CD8-positive, alpha-beta memory T cell (primary cell): ENCODE measurements around the gene CD69. TPM values are rescaled to one million over a fixed set of nuclear protein-coding genes. Genes with fewer than 3 reads are reported as not detected.
"Not testable (repeated sequence)": the region's sequence is repeated elsewhere in the genome, so short reads cannot be mapped to it uniquely, and the experiment has no call there.

ENCODE experiments used
- CTCF ChIA-PET: fragments of 350-600 bp; sonication (Branson Sonifier 250); formaldehyde crosslinking; loops from one replicate; lab custom pipeline; 2021; ENCODE audit warnings: antibody characterized with exemption; lab: Charles Lee
- POLR2A ChIA-PET: fragments of 350-600 bp; sonication (Branson Sonifier 250); formaldehyde crosslinking; loops from one replicate; lab custom pipeline; 2021; ENCODE audit warnings: antibody characterized with exemption; lab: Charles Lee
- DNase-seq, 5 donors: peaks; one replicate each; pipeline versions ENCODE4 v3.0.0 to v3.0.0-alpha.2; 2020 to 2022; ENCODE audit warnings: mixed read lengths in 1 of 5
- H3K27ac ChIP-seq: one replicate; pipeline ENCODE4 v1.7.0; 2013; ENCODE audit warnings: low read depth, mild to moderate bottlenecking, low read length, moderate library complexity
- H3K27me3 ChIP-seq: 2 replicates; pipeline ENCODE4 v1.7.0; 2013; ENCODE audit warnings: low read length, mild to moderate bottlenecking; ENCODE audit not compliant: insufficient read depth, poor library complexity, severe bottlenecking
- H3K36me3 ChIP-seq: 2 replicates; pipeline ENCODE4 v1.7.0; 2013; ENCODE audit warnings: mild to moderate bottlenecking, low read length, moderate library complexity; ENCODE audit not compliant: insufficient read depth
- H3K4me1 ChIP-seq: 2 replicates; pipeline ENCODE4 v1.7.0; 2013; ENCODE audit warnings: mild to moderate bottlenecking, low read length, moderate library complexity; ENCODE audit not compliant: insufficient read depth
- H3K4me3 ChIP-seq: 2 replicates; pipeline ENCODE4 v1.7.0; 2013; ENCODE audit warnings: mild to moderate bottlenecking, low read length
- H3K9me3 ChIP-seq: 2 replicates; pipeline ENCODE4 v1.7.0; 2013; ENCODE audit warnings: mild to moderate bottlenecking, low read length
- H3K27ac Mint-ChIP-seq, 8 donors: one replicate each; pipeline ENCODE4 v1.8.0; 2020 to 2021; ENCODE audit warnings: mixed read lengths in 8 of 8, mild to moderate bottlenecking in 6 of 8, inconsistent platforms in 3 of 8, moderate library complexity in 3 of 8
- H3K27me3 Mint-ChIP-seq, 2 donors: one replicate each; pipeline ENCODE4 v1.8.0; 2020 to 2021; ENCODE audit warnings: mixed read lengths in 2 of 2, mild to moderate bottlenecking in 1 of 2, moderate library complexity in 1 of 2
- H3K36me3 Mint-ChIP-seq, 3 donors: one replicate each; pipeline ENCODE4 v1.8.0; 2020 to 2021; ENCODE audit warnings: mixed read lengths in 3 of 3, inconsistent platforms in 1 of 3, mild to moderate bottlenecking in 1 of 3
- H3K4me1 Mint-ChIP-seq, 3 donors: one replicate each; pipeline ENCODE4 v1.8.0; 2020 to 2021; ENCODE audit warnings: mixed read lengths in 3 of 3, inconsistent platforms in 1 of 3, mild to moderate bottlenecking in 1 of 3
- H3K4me3 Mint-ChIP-seq, 7 donors: one replicate each; pipeline ENCODE4 v1.8.0; 2020 to 2021; ENCODE audit warnings: mixed read lengths in 7 of 7, mild to moderate bottlenecking in 6 of 7, moderate library complexity in 4 of 7, inconsistent platforms in 2 of 7
- H3K9me3 Mint-ChIP-seq, 5 donors: one replicate each; pipeline ENCODE4 v1.8.0; 2020 to 2022; ENCODE audit warnings: mixed read lengths in 5 of 5, mild to moderate bottlenecking in 3 of 5, moderate library complexity in 2 of 5, inconsistent platforms in 1 of 5
- polyA plus RNA-seq: library from polyadenylated mRNA; unstranded; fragments of 300-500 nt; fragmentation: Illumina TruSeq; gene quantifications from one replicate; pipeline ENCODE4 v1.2.3, GENCODE V29; 2021
- total RNA-seq, 2 experiments: library from RNA; stranded (reverse); gene quantifications; one replicate each; pipeline ENCODE4 v1.2.3, GENCODE V29; 2021

CD69 gene
- total and polyA plus RNA-seq, 3 experiments from 2014 or later = 66.8 to 253 (median 67.1) TPM

DNA sequence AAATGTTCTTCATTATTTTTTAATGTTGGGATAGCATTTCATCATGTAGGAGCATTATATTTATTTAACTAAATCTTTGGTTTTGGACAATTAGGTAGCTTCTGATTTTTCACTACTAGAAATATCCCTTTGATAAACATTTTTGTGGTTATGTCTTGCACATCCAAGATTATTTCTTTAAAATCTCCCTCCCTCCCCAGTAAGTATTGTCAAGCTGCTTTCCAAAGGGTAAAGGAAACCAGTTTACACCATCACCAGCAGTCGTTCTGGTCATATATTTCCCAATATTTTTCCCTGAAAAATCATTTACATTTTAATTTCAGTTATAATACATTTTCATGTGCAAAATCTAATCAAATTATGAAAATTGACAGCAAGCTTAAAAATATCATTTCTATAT, 11.1 kb downstream of the CD69 start:
- Mint-ChIP-seq H3K9me3 (no peaks in the 10 kb centered on the region), H3K36me3 (peaks cover 20 to 28% (median 22%) of the 10 kb centered on the region in 3 donors), H3K27ac (no peak overlapping the region), H3K4me1 (peaks cover 43 to 52% (median 51%) of the 10 kb centered on the region in 3 donors), H3K27me3 (peaks cover 0 to 2% of the 10 kb centered on the region in 2 donors), H3K4me3 (no peak overlapping the region)
- H3K9me3 ChIP-seq = no peaks in the 10 kb centered on the region
- no peak overlapping the region for H3K4me3 ChIP-seq
- DNase-seq = no peak
- no peaks in the 10 kb centered on the region for H3K27me3 ChIP-seq
- H3K4me1 ChIP-seq = peaks cover 41% of the 10 kb centered on the region
- POLR2A ChIA-PET = interaction anchor here (1.0 to 2.5 kb wide), 3 partner anchors 9 to 64 kb away, joined by 5 to 15 read pairs (median 10); partner anchors contain the start of gene CD69
- CTCF ChIA-PET = interaction anchor here (0.8 to 19.4 kb wide), 18 partner anchors 10 to 486 kb away, joined by 3 to 359 read pairs (median 5); partner anchors contain the start of gene CD69
- H3K27ac ChIP-seq = no peak overlapping the region
- H3K36me3 ChIP-seq = peaks cover 24% of the 10 kb centered on the region

DNA sequence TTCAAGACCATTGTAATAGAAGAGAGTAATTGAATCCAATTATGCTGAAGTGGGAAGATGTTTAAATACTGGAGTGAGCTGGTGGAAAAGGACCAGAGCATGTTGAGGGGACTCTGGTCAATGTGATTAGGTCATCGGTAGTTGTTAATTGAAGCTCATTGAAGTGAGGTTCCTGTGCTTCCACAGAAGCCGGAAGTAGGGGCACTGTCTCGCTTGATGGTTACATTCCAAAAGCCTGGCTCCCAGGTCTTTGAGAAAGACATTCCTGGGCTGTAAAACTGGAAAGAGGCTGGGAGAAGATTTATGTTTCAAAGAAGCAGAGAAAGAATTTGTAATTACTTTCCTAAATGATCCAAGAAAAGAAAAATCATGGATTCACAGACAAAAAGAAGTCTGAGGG, 15.5 kb downstream of the CD69 start:
- Mint-ChIP-seq H3K36me3 (no peaks in the 10 kb centered on the region), H3K27ac (peak overlapping the region in 5 of 8 donors; percentile 27 to 86 (median 50)), H3K4me1 (peaks cover 39 to 56% (median 53%) of the 10 kb centered on the region in 3 donors), H3K4me3 (no peak overlapping the region), H3K27me3 (no peaks in the 10 kb centered on the region), H3K9me3 (no peaks in the 10 kb centered on the region)
- no peak overlapping the region for H3K27ac ChIP-seq
- ChIA-PET CTCF (interaction anchor here (1.2 to 19.4 kb wide), 3 partner anchors 16 to 71 kb away, joined by 3 to 359 read pairs (median 104); partner anchors contain the start of gene CD69), POLR2A (no interaction called here)
- no peaks in the 10 kb centered on the region for H3K9me3 ChIP-seq
- no peaks in the 10 kb centered on the region for H3K36me3 ChIP-seq
- H3K4me3 ChIP-seq = no peak overlapping the region
- no peak for DNase-seq
- H3K4me1 ChIP-seq = peaks cover 39% of the 10 kb centered on the region
- H3K27me3 ChIP-seq = no peaks in the 10 kb centered on the region

- Histone ChIP-seq H3K4me1 (peaks cover 53% of the 10 kb centered on the region), H3K36me3 (no peaks in the 10 kb centered on the region), H3K27ac (peak overlapping the region; percentile 60), H3K27me3 (no peaks in the 10 kb centered on the region), H3K9me3 (no peaks in the 10 kb centered on the region), H3K4me3 (peak overlapping the region; percentile 32)
- peak overlapping the region; percentile 74 to 99 (median 97) for H3K27ac Mint-ChIP-seq
- H3K27me3 Mint-ChIP-seq = no peaks in the 10 kb centered on the region
- peak in 3 of 5 donors; percentile 54 to 68 (median 66) for DNase-seq
- no peaks in the 10 kb centered on the region for H3K9me3 Mint-ChIP-seq
- H3K4me1 Mint-ChIP-seq = peaks cover 45 to 71% (median 66%) of the 10 kb centered on the region in 3 donors
- H3K4me3 Mint-ChIP-seq = peak overlapping the region; percentile 71 to 88 (median 82)
- ChIA-PET CTCF (interaction anchor here (0.6 to 3.8 kb wide), 36 partner anchors 9 to 411 kb away, joined by 3 to 31 read pairs (median 4); partner anchors contain the start of genes CD69 and CLEC2D), POLR2A (interaction anchor here (0.5 to 1.8 kb wide), 12 partner anchors 16 to 127 kb away, joined by 3 to 8 read pairs (median 4); partner anchors contain the start of genes CD69 and CLEC2D)
- H3K36me3 Mint-ChIP-seq = no peaks in the 10 kb centered on the region
Observed at GRCh38 chr12:9742661-9743060, 18.0 kb downstream of the CD69 start.

DNA sequence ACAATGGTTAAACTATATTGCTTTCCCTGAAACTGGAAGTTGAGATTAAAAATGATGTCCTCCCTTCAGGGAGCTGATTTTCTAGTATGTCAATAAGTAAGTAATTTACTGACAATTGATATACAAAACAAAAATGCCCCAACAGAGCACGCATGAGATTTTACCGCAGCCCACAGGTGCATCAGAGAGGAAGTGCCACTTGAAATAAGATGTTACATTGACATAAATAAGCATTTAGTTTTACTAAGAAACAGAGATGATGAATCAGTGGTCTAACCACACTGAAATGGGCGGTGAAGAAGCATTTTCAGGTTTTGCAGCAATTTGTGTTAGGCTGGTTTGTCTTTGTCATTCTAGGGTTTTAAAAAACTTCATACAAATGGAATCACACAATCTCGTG, 19.0 kb downstream of the CD69 start:
- peak; percentile 50 to 90 (median 89) for DNase-seq
- no peaks in the 10 kb centered on the region for H3K27me3 ChIP-seq
- no peaks in the 10 kb centered on the region for H3K27me3 Mint-ChIP-seq
- H3K4me3 Mint-ChIP-seq = peak overlapping the region; percentile 33 to 88 (median 82)
- ChIA-PET POLR2A (interaction anchor here (0.6 to 1.8 kb wide), 3 partner anchors 17 to 93 kb away, joined by 3 to 8 read pairs (median 8); partner anchors contain the start of gene CD69), CTCF (interaction anchor here (0.6 to 3.8 kb wide), 12 partner anchors 10 to 184 kb away, joined by 3 to 31 read pairs (median 10); partner anchors contain the start of gene CD69)
- H3K4me1 Mint-ChIP-seq = peaks cover 53 to 80% (median 75%) of the 10 kb centered on the region in 3 donors
- H3K4me1 ChIP-seq = peaks cover 62% of the 10 kb centered on the region
- no peaks in the 10 kb centered on the region for H3K36me3 Mint-ChIP-seq
- peak overlapping the region; percentile 33 for H3K4me3 ChIP-seq
- peak overlapping the region; percentile 60 for H3K27ac ChIP-seq
- no peaks in the 10 kb centered on the region for H3K9me3 Mint-ChIP-seq
- H3K36me3 ChIP-seq = no peaks in the 10 kb centered on the region
- peak overlapping the region; percentile 19 to 99 (median 97) for H3K27ac Mint-ChIP-seq
- no peaks in the 10 kb centered on the region for H3K9me3 ChIP-seq

GRCh38 chr12:9740106-9740750, 20.5 kb downstream of the CD69 start:
- H3K4me1 ChIP-seq = peaks cover 65% of the 10 kb centered on the region
- peak overlapping the region; percentile 28 for H3K27ac ChIP-seq
- peak overlapping the region; percentile 25 for H3K4me3 ChIP-seq
- ChIA-PET CTCF (interaction anchor here (3.8 kb wide), 1 partner anchor 33 kb away, joined by 31 read pairs; no protein-coding TSS in a partner anchor), POLR2A (no interaction called here)
- Mint-ChIP-seq H3K4me1 (peaks cover 61 to 86% (median 79%) of the 10 kb centered on the region in 3 donors), H3K27me3 (no peaks in the 10 kb centered on the region), H3K27ac (peak overlapping the region; percentile 47 to 95 (median 88)), H3K4me3 (peak overlapping the region; percentile 15 to 84 (median 62)), H3K9me3 (no peaks in the 10 kb centered on the region), H3K36me3 (no peaks in the 10 kb centered on the region)
- no peaks in the 10 kb centered on the region for H3K9me3 ChIP-seq
- peak in 2 of 5 donors; percentile 42 to 65 for DNase-seq
- H3K27me3 ChIP-seq = no peaks in the 10 kb centered on the region
- H3K36me3 ChIP-seq = no peaks in the 10 kb centered on the region

DNA sequence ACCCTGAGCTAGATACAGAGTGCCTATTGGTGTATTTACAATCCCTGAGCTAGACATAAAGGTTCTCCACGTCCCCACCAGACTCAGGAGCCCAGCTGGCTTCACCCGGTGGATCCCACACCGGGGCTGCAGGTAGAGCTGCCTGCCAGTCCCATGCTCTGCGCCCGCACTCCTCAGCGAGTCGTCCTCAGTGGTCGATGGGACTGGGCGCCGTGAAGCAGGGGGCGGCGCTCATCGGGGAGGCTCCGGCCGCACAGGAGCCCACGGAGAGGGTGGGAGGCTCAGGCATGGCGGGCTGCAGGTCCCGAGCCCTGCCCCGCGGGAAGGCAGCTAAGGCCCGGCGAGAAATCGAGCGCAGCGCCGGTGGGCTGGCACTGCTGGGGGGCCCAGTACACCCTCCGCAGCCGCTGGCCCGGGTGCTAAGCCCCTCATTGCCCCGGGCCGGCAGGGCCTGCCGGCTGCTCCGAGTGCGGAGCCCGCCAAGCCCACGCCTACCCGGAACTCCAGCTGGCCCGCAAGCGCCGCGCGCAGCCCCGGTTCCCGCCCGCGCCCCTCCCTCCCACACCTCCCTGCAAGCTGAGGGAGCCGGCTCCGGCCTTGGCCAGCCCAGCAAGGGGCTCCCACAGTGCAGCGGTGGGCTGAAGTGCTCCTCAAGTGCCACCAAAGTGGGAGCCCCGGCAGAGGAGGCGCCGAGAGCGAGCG, 21.1 kb downstream of the CD69 start:
- DNase-seq = peak in 1 of 5 donors; percentile 63

DNA sequence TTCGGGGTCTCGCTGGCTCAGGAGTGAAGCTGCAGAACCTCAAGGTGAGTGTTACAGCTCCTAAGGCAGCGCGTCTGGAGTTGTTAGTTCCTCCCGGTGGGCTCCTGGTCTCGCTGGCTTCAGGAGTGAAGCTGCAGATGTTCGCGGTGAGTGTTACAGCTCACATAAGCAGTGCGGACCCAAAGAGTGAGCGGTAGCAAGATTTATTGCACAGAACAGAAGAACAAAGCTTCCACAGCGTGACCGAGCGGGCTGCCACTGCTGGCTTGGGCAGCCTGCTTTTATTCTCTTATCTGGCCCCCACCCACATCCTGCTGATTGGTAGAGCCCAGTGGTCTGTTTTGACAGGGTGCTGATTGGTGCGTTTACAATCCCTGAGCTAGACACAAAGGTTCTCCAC, 21.8 kb downstream of the CD69 start:
- H3K4me1 Mint-ChIP-seq = peaks cover 56 to 80% (median 68%) of the 10 kb centered on the region in 3 donors

More for the DNA sequence above, 21.1 kb downstream of the CD69 start:
- H3K36me3 ChIP-seq, H3K4me3 ChIP-seq, H3K9me3 ChIP-seq, H3K27me3 ChIP-seq, POLR2A ChIA-PET, H3K36me3 Mint-ChIP-seq, H3K9me3 Mint-ChIP-seq, H3K27me3 Mint-ChIP-seq: not testable (repeated sequence)
- H3K4me1 Mint-ChIP-seq = peaks cover 56 to 80% (median 72%) of the 10 kb centered on the region in 3 donors
- Histone ChIP-seq H3K27ac (peak overlapping the region; percentile 28), H3K4me1 (peaks cover 64% of the 10 kb centered on the region)
- peak overlapping the region; percentile 47 to 95 (median 88) for H3K27ac Mint-ChIP-seq
- peak overlapping the region in 3 of 7 donors; percentile 70 to 84 (median 72) for H3K4me3 Mint-ChIP-seq
- CTCF ChIA-PET = interaction anchor here (1.0 to 3.8 kb wide), 3 partner anchors 10 to 36 kb away, joined by 3 to 31 read pairs (median 5); no protein-coding TSS in a partner anchor

More for the DNA sequence above, 21.8 kb downstream of the CD69 start:
- Mint-ChIP-seq H3K4me3 (peak overlapping the region in 5 of 7 donors; percentile 12 to 58 (median 32)), H3K27ac (peak overlapping the region in 7 of 8 donors; percentile 43 to 88 (median 76))
- H3K36me3 ChIP-seq, POLR2A ChIA-PET, DNase-seq, H3K27me3 Mint-ChIP-seq, H3K4me3 ChIP-seq, H3K36me3 Mint-ChIP-seq, H3K27ac ChIP-seq, H3K9me3 ChIP-seq, H3K9me3 Mint-ChIP-seq, H3K27me3 ChIP-seq: not testable (repeated sequence)
- peaks cover 57% of the 10 kb centered on the region for H3K4me1 ChIP-seq
- CTCF ChIA-PET = interaction anchor here (1.0 to 1.2 kb wide), 2 partner anchors 9 to 35 kb away, joined by 3 to 5 read pairs; no protein-coding TSS in a partner anchor
